ENCODE measurements around the gene KDM4B. TPM values are rescaled to one million over a fixed set of nuclear protein-coding genes. Genes with fewer than 3 reads are reported as not detected.

KDM4B gene
- total and polyA plus RNA-seq, 9 of the 15 experiments (the other 6 are each of a cell fraction or from before 2014, with no cell fraction given) = 0.21 to 29.9 (median 7.3) TPM

DNA sequence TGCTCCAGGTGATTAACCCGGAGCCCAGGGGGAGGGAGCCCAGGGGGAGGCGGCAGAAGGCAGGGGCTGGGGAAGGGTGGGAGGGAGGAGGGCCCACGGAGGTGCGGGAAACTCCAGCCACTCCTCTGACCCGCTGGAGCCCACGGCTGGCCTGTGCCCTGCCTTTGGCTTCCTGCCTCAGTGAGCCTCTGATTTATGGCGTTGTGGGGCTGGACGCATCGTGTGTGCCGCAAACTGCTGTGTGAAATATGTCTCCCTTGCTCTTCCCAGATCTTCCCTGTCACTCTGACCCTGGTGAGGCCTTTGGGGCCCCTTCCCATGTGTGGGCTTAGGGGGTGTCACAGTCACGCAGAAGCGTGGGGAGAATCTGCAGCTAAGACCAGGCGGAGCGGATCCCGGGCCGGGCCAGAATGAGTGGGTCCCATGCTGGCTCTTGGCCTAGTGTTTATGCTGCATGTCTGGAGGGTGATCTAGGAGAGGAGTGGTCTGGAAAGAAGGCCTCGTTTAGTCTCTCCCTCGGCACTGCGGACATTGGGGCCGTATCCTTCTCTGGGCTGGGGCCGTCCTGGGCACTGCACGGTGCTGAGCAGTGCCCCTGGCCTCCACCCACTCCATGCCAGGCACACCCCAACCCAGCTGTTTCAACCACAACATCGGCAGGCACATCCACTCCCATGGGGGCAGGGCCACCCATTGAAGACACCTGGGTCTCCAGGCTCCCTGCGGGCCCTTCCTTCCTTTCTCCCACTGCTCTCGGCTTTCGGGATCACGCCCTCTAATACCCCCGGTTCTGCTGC is 123.0 kb downstream of the KDM4B start (continued):
- TF ChIP-seq, protein P1, sequence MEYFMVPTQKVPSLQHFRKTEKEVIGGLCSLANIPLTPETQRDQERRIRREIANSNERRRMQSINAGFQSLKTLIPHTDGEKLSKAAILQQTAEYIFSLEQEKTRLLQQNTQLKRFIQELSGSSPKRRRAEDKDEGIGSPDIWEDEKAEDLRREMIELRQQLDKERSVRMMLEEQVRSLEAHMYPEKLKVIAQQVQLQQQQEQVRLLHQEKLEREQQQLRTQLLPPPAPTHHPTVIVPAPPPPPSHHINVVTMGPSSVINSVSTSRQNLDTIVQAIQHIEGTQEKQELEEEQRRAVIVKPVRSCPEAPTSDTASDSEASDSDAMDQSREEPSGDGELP (CRISPR knock-in tag; IDR thresholded peaks at IDR 0.05; ENCODE audit: borderline replicate concordance) = peak; percentile 59; the same call in 1 of the 2 replicates
- TF ChIP-seq POLR2G (IDR thresholded peaks at IDR 0.05; ENCODE audit: low read depth, low read length) (0 out of 2 replicates have a peak, but pooled peaks have one; percentile 25), ZBTB7A (IDR thresholded peaks at IDR 0.05; ENCODE audit: borderline replicate concordance, control insufficient read depth, low read depth, low read length) (peak; percentile 61; the same call in 1 of the 2 replicates)
- TF ChIP-seq, protein P2, sequence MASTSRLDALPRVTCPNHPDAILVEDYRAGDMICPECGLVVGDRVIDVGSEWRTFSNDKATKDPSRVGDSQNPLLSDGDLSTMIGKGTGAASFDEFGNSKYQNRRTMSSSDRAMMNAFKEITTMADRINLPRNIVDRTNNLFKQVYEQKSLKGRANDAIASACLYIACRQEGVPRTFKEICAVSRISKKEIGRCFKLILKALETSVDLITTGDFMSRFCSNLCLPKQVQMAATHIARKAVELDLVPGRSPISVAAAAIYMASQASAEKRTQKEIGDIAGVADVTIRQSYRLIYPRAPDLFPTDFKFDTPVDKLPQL (IDR thresholded peaks at IDR 0.05; ENCODE audit: extremely low read depth, insufficient read length) = no peak

DNA sequence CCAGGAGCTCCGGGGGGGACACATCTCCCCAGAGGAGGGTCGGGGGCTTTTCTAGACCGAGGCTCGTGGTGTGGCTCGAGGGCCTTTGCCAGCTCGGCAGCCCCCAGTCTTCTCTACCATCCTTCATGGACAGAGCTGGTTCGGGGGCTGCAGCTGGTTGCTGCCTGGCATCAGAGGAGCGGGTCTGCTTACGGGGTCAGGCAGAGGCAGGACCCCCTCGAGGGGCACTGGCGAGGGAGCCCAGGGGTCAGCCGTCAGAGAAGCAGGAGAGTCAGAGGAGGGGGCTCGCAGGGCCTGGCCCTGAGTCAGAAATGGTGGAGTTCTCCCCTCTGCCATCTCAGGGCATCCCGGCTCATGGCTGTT is 123.5 kb downstream of the KDM4B start:
- intact Hi-C loops (cut with micrococcal nuclease) = no loop called here
- Histone ChIP-seq H3K79me2 (ENCODE audit: control insufficient read depth, insufficient read depth, low read length) (peaks cover 28% of the 10 kb centered on the region), H3K9me3 (replicated peaks; ENCODE audit: control insufficient read depth, insufficient read depth, low read depth, low read length) (no peaks in the 10 kb centered on the region; the same call in 1 of the 2 replicates), H2AFZ (ENCODE audit: low read depth, low read length) (no peak overlapping the region), H3K9me1 (ENCODE audit: control insufficient read depth, insufficient read depth, low read length) (peaks cover 10% of the 10 kb centered on the region), H4K20me1 (replicated peaks; ENCODE audit: control insufficient read depth, insufficient read depth, low read length) (no peaks in the 10 kb centered on the region), H3K9ac (ENCODE audit: insufficient read depth in 1 of 2, low read depth in 2 of 2, low read length in 2 of 2) (peak overlapping the region; percentile 80 to 96; a peak in 3 of 4 replicates), H3K27ac (ENCODE audit: extremely low read depth, low read depth, low read length) (peak overlapping the region; percentile 98; the same call in 2 of the 3 replicates), H3K27me3 (ENCODE audit: control insufficient read depth in 2 of 2, insufficient read depth in 2 of 2, low read length in 2 of 2) (no peaks in the 10 kb centered on the region), H3K4me3 (no peak overlapping the region), H3K36me3 (ENCODE audit: control insufficient read depth, insufficient read depth, low read length) (peaks cover 17% of the 10 kb centered on the region; the same call in 2 of the 3 replicates), H3K4me2 (ENCODE audit: insufficient read depth, low read length) (no peak overlapping the region; the same call in 1 of the 2 replicates), H3K4me1 (replicated peaks in 1 of 2; ENCODE audit: control insufficient read depth in 2 of 2, insufficient read depth in 2 of 2, low read length in 2 of 2) (peaks cover 41 to 66% of the 10 kb centered on the region in 2 experiments)
- TF ChIP-seq BACH1 (tag; IDR thresholded peaks at IDR 0.05) (no peak), CBFA2T3 (IDR thresholded peaks at IDR 0.05) (no peak), GABPB2 (CRISPR knock-in tag; conservative IDR thresholded peaks at IDR 0.05) (no peak), MIER1 (IDR thresholded peaks at IDR 0.05; ENCODE audit: low read depth) (no peak)
- WGBS (ENCODE audit: insufficient coverage, low coverage, missing lambda C conversion rate) = 97% methylated on average over 6 of the region's 14 CpGs
- FAIRE-seq (no peak), ATAC-seq (no peak), DNase-seq (ENCODE audit: extremely low read depth in 1 of 4, low spot score in 3 of 4) (no peak)
- POLR2A ChIA-PET = interaction anchor here (0.5 to 0.6 kb wide), 2 partner anchors 17 to 26 kb away, joined by 3 read pairs; no protein-coding TSS in a partner anchor
- no TSS peak for BruUV-seq (replicated peaks)
- in situ Hi-C loops (cut with MboI) = no loop called here
- CTCF ChIA-PET (ENCODE audit: low intra/inter-chr PET ratio) = no interaction called here
